Measurements from ENCODE around the gene CACNB3.

Gene CACNB3

DNA sequence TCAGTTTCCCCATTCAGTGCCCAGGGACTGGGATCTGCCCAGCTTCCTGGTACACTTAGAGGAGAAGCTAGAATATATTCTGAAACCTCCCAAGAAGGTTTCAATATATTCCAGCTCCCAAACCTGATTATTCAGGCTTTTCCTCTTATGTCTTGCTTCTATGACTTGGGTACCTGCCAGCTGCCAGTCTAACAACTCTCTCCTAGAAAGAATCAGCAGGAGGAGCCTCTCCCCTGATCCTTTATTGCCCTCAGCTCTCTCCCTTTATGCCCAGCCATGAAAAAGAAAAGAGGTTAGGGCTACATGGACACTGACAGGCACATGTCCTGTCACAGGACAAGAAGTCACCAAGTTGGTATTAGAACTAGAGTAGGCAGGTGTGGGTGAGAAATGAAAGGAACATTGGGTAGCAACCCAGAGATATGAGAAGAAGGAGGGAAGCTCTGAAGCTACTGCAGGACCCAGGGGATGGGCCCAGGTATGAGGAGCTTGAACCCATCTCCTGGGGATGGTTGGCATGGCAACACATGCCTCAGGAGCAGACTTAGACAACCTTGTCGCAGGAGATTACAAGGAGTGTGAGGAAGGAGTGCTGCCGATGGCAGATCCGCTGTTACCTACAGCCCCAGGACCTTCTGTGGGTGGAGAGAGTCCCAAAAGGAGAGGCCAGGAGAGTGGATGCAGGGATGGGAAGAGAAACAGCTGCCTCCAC, 2.0 kb upstream of the CACNB3 start:
- Histone ChIP-seq H3K27ac (ENCODE audit: low read depth, low read length) (no peak overlapping the region), H3K4me3 (ENCODE audit: low read depth in 1 of 5, low read length in 5 of 5) (peak overlapping the region in 4 of 5 donors; percentile 68 to 89 (median 79)), H3K27me3 (ENCODE audit: control insufficient read depth in 5 of 5, insufficient read depth in 4 of 5, low read length in 5 of 5) (peaks cover 0 to 11% (median 2%) of the 10 kb centered on the region in 5 donors), H3K9ac (ENCODE audit: low read length in 5 of 5) (peak overlapping the region in 3 of 5 donors; percentile 16 to 90 (median 88)), H3K9me3 (ENCODE audit: control insufficient read depth in 5 of 5, low read length in 5 of 5) (no peaks in the 10 kb centered on the region), H3K4me1 (ENCODE audit: control insufficient read depth in 5 of 5, insufficient read depth in 5 of 5, low read length in 5 of 5) (peaks cover 6 to 47% (median 35%) of the 10 kb centered on the region in 5 donors), H3K36me3 (ENCODE audit: control insufficient read depth in 5 of 5, insufficient read depth in 5 of 5, low read length in 5 of 5) (no peaks in the 10 kb centered on the region)

DNA sequence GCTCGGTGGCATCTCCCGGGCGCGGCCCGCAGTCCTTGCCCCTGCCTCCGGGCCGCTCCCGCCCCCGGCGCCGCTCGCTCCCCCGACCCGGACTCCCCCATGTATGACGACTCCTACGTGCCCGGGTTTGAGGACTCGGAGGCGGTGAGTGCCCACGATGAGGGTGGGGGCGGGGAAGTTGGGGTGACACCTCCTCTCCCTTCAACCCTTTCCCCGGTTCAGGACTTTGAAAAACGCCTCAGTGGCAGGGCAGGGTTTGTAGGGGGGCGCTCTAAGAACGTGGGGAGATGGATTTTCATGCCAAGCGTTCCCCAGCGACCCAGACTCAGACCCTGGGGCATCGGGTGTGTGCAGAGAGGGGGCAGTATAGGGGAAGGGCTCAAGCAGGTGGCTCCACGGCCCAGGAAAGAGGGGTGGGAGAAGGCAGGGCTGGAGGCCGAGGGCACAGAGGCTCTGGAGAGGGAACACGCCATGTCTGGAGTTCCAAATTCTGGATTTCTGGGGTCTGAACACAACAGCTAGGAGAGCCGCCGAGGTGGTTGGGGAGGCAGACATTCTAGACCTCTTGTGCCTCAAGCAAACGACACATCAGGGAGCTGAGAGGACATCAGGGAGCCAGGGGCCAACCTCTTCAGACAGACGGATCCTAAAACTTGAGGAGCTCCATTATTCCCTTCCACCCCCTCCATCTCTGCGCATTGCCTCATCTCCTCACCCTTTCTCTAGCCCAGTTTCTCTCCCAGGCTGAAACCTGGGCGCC, 715 bp downstream of the CACNB3 start:
- H3K27me3 ChIP-seq (ENCODE audit: control insufficient read depth in 5 of 5, insufficient read depth in 4 of 5, low read length in 5 of 5) = peaks cover 0 to 11% (median 2%) of the 10 kb centered on the region in 5 donors
- H3K27ac ChIP-seq (ENCODE audit: low read depth, low read length) = no peak overlapping the region
- peak overlapping the region in 2 of 5 donors; percentile 45 to 51 for H3K9ac ChIP-seq (ENCODE audit: low read length in 5 of 5)
- H3K36me3 ChIP-seq (ENCODE audit: control insufficient read depth in 5 of 5, insufficient read depth in 5 of 5, low read length in 5 of 5) = peaks cover 0 to 7% (median 6%) of the 10 kb centered on the region in 5 donors
- H3K4me1 ChIP-seq (ENCODE audit: control insufficient read depth in 5 of 5, insufficient read depth in 5 of 5, low read length in 5 of 5) = peaks cover 6 to 40% (median 30%) of the 10 kb centered on the region in 5 donors
- peak overlapping the region in 4 of 5 donors; percentile 52 to 73 (median 66) for H3K4me3 ChIP-seq (ENCODE audit: low read depth in 1 of 5, low read length in 5 of 5)
- no peaks in the 10 kb centered on the region for H3K9me3 ChIP-seq (ENCODE audit: control insufficient read depth in 5 of 5, low read length in 5 of 5)

DNA sequence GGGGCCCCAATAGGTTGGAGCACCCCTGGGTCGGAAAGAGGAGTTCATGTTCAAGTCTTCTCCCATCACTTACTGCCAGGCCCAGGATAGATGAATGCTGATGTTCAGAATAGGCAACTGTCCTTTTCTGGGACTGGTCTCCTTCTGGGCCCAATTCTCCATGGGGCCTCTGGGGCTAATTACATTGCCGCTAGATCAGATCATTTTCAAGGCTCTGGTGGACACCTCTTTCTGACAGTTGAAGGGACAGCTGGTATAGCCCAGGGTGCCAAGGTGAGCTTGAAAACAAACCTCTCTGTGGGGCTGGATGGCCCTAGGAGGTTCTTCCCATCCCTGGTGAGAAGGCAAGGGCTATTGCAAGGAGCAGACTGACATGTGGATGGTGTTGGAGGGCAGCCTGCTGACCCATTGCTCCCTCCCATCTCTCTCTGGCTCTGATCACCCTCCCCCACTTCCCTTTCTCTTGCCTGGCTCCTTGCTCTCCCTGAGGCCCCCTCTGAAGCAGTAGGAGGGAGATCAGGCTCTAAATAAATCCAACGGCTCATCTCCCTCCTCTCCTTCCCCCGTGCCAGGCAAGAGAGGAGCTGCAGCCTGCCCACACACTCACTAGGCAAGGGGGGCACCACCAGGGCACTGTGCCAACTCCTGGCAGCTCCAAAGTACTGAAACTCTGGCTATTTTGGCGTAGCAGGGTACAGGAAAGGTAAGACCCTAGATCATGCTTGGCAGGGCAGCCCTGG, 1.9 kb downstream of the CACNB3 start:
- Histone ChIP-seq H3K27ac (ENCODE audit: low read depth, low read length) (no peak overlapping the region), H3K4me3 (ENCODE audit: low read depth in 1 of 5, low read length in 5 of 5) (no peak overlapping the region), H3K9ac (ENCODE audit: low read length in 5 of 5) (no peak overlapping the region), H3K36me3 (ENCODE audit: control insufficient read depth in 5 of 5, insufficient read depth in 5 of 5, low read length in 5 of 5) (peaks cover 0 to 17% (median 15%) of the 10 kb centered on the region in 5 donors), H3K27me3 (ENCODE audit: control insufficient read depth in 5 of 5, insufficient read depth in 4 of 5, low read length in 5 of 5) (peaks cover 0 to 11% (median 2%) of the 10 kb centered on the region in 5 donors), H3K4me1 (ENCODE audit: control insufficient read depth in 5 of 5, insufficient read depth in 5 of 5, low read length in 5 of 5) (peaks cover 6 to 29% (median 25%) of the 10 kb centered on the region in 5 donors), H3K9me3 (ENCODE audit: control insufficient read depth in 5 of 5, low read length in 5 of 5) (no peaks in the 10 kb centered on the region)

DNA sequence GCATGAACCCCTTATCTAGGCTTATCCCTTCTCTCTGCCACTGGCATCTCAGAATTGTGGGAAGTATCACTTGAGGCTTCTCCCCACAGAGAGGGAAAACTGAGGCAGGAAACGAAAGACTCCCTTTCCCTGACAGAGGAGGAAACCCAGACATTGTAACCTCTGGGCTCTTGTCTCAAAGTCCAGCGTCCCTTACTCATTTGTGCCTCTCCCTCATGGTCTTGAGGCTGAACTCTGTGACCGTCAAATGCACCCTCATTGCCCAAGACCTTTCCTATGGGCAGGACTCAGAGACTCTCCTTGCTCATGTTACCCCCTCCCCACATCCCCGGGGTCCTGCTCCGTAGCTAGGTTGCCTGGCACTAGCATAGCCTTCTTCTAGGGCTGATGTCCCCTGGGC, 3.8 kb downstream of the CACNB3 start:
- H3K27me3 ChIP-seq (ENCODE audit: control insufficient read depth in 5 of 5, insufficient read depth in 4 of 5, low read length in 5 of 5) = peaks cover 0 to 9% (median 0%) of the 10 kb centered on the region in 5 donors
- peaks cover 0 to 34% (median 22%) of the 10 kb centered on the region in 5 donors for H3K36me3 ChIP-seq (ENCODE audit: control insufficient read depth in 5 of 5, insufficient read depth in 5 of 5, low read length in 5 of 5)
- no peak overlapping the region for H3K27ac ChIP-seq (ENCODE audit: low read depth, low read length)
- H3K4me3 ChIP-seq (ENCODE audit: low read depth in 1 of 5, low read length in 5 of 5) = no peak overlapping the region
- peaks cover 3 to 15% (median 14%) of the 10 kb centered on the region in 5 donors for H3K4me1 ChIP-seq (ENCODE audit: control insufficient read depth in 5 of 5, insufficient read depth in 5 of 5, low read length in 5 of 5)
- no peak overlapping the region for H3K9ac ChIP-seq (ENCODE audit: low read length in 5 of 5)
- H3K9me3 ChIP-seq (ENCODE audit: control insufficient read depth in 5 of 5, low read length in 5 of 5) = no peaks in the 10 kb centered on the region

DNA sequence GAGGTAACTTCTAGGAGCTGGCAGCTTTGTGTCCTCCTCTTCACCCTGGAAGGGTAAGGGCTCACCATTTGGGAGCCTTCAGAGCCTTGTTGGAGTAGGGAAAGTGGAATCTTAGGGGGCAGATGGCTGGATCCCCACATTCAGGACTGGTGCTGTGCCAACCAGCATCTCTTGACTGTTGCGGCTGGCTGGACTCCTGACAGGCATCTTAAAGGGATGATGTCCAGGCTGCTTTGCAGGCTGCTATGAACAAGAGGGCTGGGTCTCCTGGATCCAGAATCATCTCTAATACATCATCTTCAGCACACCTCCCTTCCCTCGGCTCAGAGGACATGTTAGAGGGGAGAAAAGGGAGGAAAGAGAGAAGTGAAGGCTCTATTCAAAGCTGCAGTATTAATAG, 4.4 kb downstream of the CACNB3 start:
- no peak overlapping the region for H3K9ac ChIP-seq (ENCODE audit: low read length in 5 of 5)
- H3K4me1 ChIP-seq (ENCODE audit: control insufficient read depth in 5 of 5, insufficient read depth in 5 of 5, low read length in 5 of 5) = peaks cover 2 to 13% (median 10%) of the 10 kb centered on the region in 5 donors
- peaks cover 0 to 3% (median 0%) of the 10 kb centered on the region in 5 donors for H3K27me3 ChIP-seq (ENCODE audit: control insufficient read depth in 5 of 5, insufficient read depth in 4 of 5, low read length in 5 of 5)
- peaks cover 0 to 40% (median 28%) of the 10 kb centered on the region in 5 donors for H3K36me3 ChIP-seq (ENCODE audit: control insufficient read depth in 5 of 5, insufficient read depth in 5 of 5, low read length in 5 of 5)
- H3K4me3 ChIP-seq (ENCODE audit: low read depth in 1 of 5, low read length in 5 of 5) = no peak overlapping the region
- no peaks in the 10 kb centered on the region for H3K9me3 ChIP-seq (ENCODE audit: control insufficient read depth in 5 of 5, low read length in 5 of 5)
- H3K27ac ChIP-seq (ENCODE audit: low read depth, low read length) = no peak overlapping the region

DNA sequence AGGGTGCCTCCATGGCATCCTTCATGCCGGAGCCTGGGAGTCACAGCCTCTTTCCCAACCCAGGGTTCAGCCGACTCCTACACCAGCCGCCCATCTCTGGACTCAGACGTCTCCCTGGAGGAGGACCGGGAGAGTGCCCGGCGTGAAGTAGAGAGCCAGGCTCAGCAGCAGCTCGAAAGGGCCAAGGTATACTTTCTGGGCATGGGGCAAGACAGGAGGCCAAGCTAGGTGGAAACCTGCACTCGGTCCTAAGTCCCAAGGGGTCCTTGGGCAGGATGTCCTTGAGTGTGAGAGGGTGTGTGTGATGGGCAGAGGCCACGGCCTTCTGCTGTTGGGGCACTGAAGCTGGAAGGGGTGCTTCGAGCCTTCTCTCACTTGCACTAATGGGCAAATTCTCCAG, 5.0 kb downstream of the CACNB3 start:
- no peak overlapping the region for H3K4me3 ChIP-seq (ENCODE audit: low read depth in 1 of 5, low read length in 5 of 5)
- H3K9me3 ChIP-seq (ENCODE audit: control insufficient read depth in 5 of 5, low read length in 5 of 5) = no peaks in the 10 kb centered on the region
- H3K27me3 ChIP-seq (ENCODE audit: control insufficient read depth in 5 of 5, insufficient read depth in 4 of 5, low read length in 5 of 5) = no peaks in the 10 kb centered on the region
- H3K36me3 ChIP-seq (ENCODE audit: control insufficient read depth in 5 of 5, insufficient read depth in 5 of 5, low read length in 5 of 5) = peaks cover 0 to 45% (median 34%) of the 10 kb centered on the region in 5 donors
- no peak overlapping the region for H3K9ac ChIP-seq (ENCODE audit: low read length in 5 of 5)
- no peak overlapping the region for H3K27ac ChIP-seq (ENCODE audit: low read depth, low read length)
- peaks cover 0 to 7% (median 6%) of the 10 kb centered on the region in 5 donors for H3K4me1 ChIP-seq (ENCODE audit: control insufficient read depth in 5 of 5, insufficient read depth in 5 of 5, low read length in 5 of 5)

DNA sequence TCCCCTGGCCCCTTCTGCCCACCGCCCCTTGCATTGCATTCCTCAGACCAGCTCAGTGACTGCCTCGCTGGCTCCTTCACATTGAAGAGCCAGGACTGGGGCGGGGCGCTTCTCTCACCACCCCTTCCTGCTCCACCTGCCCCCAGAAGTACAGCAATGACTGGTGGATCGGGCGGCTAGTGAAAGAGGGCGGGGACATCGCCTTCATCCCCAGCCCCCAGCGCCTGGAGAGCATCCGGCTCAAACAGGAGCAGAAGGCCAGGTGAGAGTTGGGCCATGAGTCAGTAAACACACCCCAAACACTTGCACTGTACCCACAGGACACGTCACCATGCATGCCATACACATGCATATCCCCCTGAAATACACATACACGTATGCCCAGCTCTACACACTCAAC, 5.8 kb downstream of the CACNB3 start:
- Histone ChIP-seq H3K36me3 (ENCODE audit: control insufficient read depth in 5 of 5, insufficient read depth in 5 of 5, low read length in 5 of 5) (peaks cover 0 to 53% (median 42%) of the 10 kb centered on the region in 5 donors), H3K4me1 (ENCODE audit: control insufficient read depth in 5 of 5, insufficient read depth in 5 of 5, low read length in 5 of 5) (peaks cover 0 to 2% (median under 1%) of the 10 kb centered on the region in 5 donors), H3K9ac (ENCODE audit: low read length in 5 of 5) (no peak overlapping the region), H3K27me3 (ENCODE audit: control insufficient read depth in 5 of 5, insufficient read depth in 4 of 5, low read length in 5 of 5) (no peaks in the 10 kb centered on the region), H3K27ac (ENCODE audit: low read depth, low read length) (no peak overlapping the region), H3K9me3 (ENCODE audit: control insufficient read depth in 5 of 5, low read length in 5 of 5) (no peaks in the 10 kb centered on the region), H3K4me3 (ENCODE audit: low read depth in 1 of 5, low read length in 5 of 5) (no peak overlapping the region)

DNA sequence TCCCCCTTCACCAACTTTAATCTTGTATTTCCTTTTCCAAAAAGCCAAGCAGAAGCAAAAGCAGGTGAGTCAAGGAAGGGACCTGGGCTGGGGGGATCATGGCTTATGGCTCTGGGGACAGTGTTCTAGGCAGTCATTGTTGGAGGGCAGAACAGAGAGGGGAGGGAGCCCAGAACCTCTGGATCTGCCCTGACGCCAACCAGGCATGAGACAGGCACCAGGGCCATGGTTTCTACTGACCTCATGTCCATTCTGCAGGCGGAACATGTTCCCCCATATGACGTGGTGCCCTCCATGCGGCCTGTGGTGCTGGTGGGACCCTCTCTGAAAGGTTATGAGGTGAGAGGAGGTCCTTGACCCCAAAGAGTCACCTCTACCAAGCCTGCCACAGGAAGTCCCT, 6.6 kb downstream of the CACNB3 start:
- no peaks in the 10 kb centered on the region for H3K9me3 ChIP-seq (ENCODE audit: control insufficient read depth in 5 of 5, low read length in 5 of 5)
- no peak overlapping the region for H3K4me3 ChIP-seq (ENCODE audit: low read depth in 1 of 5, low read length in 5 of 5)
- no peak overlapping the region for H3K9ac ChIP-seq (ENCODE audit: low read length in 5 of 5)
- H3K27ac ChIP-seq (ENCODE audit: low read depth, low read length) = no peak overlapping the region
- peaks cover 0 to 1% (median 0%) of the 10 kb centered on the region in 5 donors for H3K4me1 ChIP-seq (ENCODE audit: control insufficient read depth in 5 of 5, insufficient read depth in 5 of 5, low read length in 5 of 5)
- no peaks in the 10 kb centered on the region for H3K27me3 ChIP-seq (ENCODE audit: control insufficient read depth in 5 of 5, insufficient read depth in 4 of 5, low read length in 5 of 5)
- H3K36me3 ChIP-seq (ENCODE audit: control insufficient read depth in 5 of 5, insufficient read depth in 5 of 5, low read length in 5 of 5) = peaks cover 0 to 61% (median 50%) of the 10 kb centered on the region in 5 donors

DNA sequence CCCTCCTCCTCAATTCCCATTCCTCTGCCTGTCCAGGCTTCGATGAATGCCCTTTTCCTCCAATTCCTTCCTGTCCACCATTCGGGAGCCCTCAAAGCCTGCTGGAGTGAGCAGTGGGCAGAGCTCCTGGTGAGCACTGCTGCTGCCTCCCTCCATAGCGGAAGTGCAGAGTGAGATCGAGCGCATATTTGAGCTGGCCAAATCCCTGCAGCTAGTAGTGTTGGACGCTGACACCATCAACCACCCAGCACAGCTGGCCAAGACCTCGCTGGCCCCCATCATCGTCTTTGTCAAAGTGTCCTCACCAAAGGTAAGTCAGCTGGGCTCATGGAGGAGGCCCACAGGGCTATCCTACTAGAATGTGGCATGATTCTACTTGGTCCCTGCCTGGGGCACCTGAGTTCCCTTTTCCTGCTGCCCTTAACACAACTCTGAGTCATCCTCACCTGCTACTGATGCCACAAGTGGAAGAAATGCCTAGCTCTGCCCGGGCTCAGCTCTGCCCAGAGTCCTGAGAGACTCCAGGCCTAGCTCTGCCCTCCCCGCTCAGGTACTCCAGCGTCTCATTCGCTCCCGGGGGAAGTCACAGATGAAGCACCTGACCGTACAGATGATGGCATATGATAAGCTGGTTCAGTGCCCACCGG, 8.0 kb downstream of the CACNB3 start:
- no peaks in the 10 kb centered on the region for H3K27me3 ChIP-seq (ENCODE audit: control insufficient read depth in 5 of 5, insufficient read depth in 4 of 5, low read length in 5 of 5)
- H3K4me3 ChIP-seq (ENCODE audit: low read depth in 1 of 5, low read length in 5 of 5) = no peak overlapping the region
- H3K27ac ChIP-seq (ENCODE audit: low read depth, low read length) = no peak overlapping the region
- no peaks in the 10 kb centered on the region for H3K9me3 ChIP-seq (ENCODE audit: control insufficient read depth in 5 of 5, low read length in 5 of 5)
- H3K9ac ChIP-seq (ENCODE audit: low read length in 5 of 5) = no peak overlapping the region
- H3K4me1 ChIP-seq (ENCODE audit: control insufficient read depth in 5 of 5, insufficient read depth in 5 of 5, low read length in 5 of 5) = peaks cover 0 to 6% (median 0%) of the 10 kb centered on the region in 5 donors
- H3K36me3 ChIP-seq (ENCODE audit: control insufficient read depth in 5 of 5, insufficient read depth in 5 of 5, low read length in 5 of 5) = peaks cover 2 to 76% (median 64%) of the 10 kb centered on the region in 5 donors
